Stomach (tissue), 9 donors: Measurements from ENCODE around the gene ULK1. TPM values are rescaled to one million over a fixed set of nuclear protein-coding genes. Genes with fewer than 3 reads are reported as not detected.

Experiments
- DNase-seq, 2 donors: peaks; one replicate each; pipeline versions ENCODE4 v3.0.0 to v3.0.0-alpha.2; 2013 to 2019
- H3K27ac ChIP-seq, 5 donors: fragments of 200-600 bp in 4 of 5; sonication (generic) in 4 of 5; one replicate each; pipeline ENCODE4 v1.5.1; 2013 to 2019; ENCODE audit warnings: mild to moderate bottlenecking in 1 of 5, moderate library complexity in 1 of 5
- H3K27me3 ChIP-seq, 3 donors: fragments of 200-600 bp; sonication (generic); one replicate each; pipeline ENCODE4 v1.5.1; 2017 to 2019; ENCODE audit warnings: mixed run types in 1 of 3
- H3K36me3 ChIP-seq, 4 donors: fragments of 200-600 bp; sonication (generic); 1 replicate in 3 of 4; 2 replicates in 1 of 4; pipeline ENCODE4 v1.5.1; 2016 to 2019
- H3K4me1 ChIP-seq, 4 donors: fragments of 200-600 bp; sonication (generic); one replicate each; pipeline ENCODE4 v1.5.1; 2016 to 2019
- H3K4me3 ChIP-seq, 4 donors: fragments of 200-600 bp; sonication (generic) in 3 of 4; one replicate each; pipeline ENCODE4 v1.5.1; 2016 to 2019; ENCODE audit warnings: mild to moderate bottlenecking in 1 of 4
- H3K9me3 ChIP-seq, 4 donors: fragments of 200-600 bp; sonication (generic); one replicate each; pipeline ENCODE4 v1.5.1; 2016 to 2019
- CTCF ChIP-seq, 7 experiments: fragments of 450-650 bp in 4 of 7; fragments of 200-600 bp in 3 of 7; sonication (generic) in 3 of 7; IDR thresholded peaks; one replicate each; pipeline ENCODE4 v1.5.1; 2016 to 2019; ENCODE audit warnings: antibody characterized with exemption in 7 of 7, control low read depth in 2 of 7, mild to moderate bottlenecking in 1 of 7
- EP300 ChIP-seq: sonication (generic); formaldehyde crosslinking; IDR thresholded peaks from one replicate; pipeline ENCODE4 v1.6.1; 2017; ENCODE audit warnings: antibody characterized with exemption
- POLR2A ChIP-seq, 4 donors: fragments of 450-650 bp; IDR thresholded peaks; one replicate each; pipeline ENCODE4 v1.6.1; 2016; ENCODE audit warnings: antibody characterized with exemption in 4 of 4, control low read depth in 2 of 4, mild to moderate bottlenecking in 1 of 4, moderate library complexity in 1 of 4
- POLR2AphosphoS5 ChIP-seq, 3 donors: sonication (generic); formaldehyde crosslinking; IDR thresholded peaks; one replicate each; pipeline ENCODE4 v1.6.1; 2016; ENCODE audit warnings: antibody characterized with exemption in 3 of 3
- WGBS, 5 donors: extraction: QIAGEN DNeasy Blood & Tissue Kit in 3 of 5; methylation state at CpG; one replicate each; pipeline versions ENCODE4 v1.1.5 to v1.1.7; 2013 to 2018; 5-methylcytosine and 5-hydroxymethylcytosine counted together
- intact Hi-C: fragments of 100-400 bp; cut with DNase I; formaldehyde crosslinking; loops from one replicate; pipeline ENCODE4 v1.15.1; 2023; ENCODE audit warnings: low total_unique reads
- polyA plus RNA-seq, 3 donors: library from polyadenylated mRNA; stranded (reverse); fragments of 200-250 nt; gene quantifications; one replicate each; pipeline ENCODE4 v1.2.3, GENCODE V29; 2013
- total RNA-seq, 5 donors: library from RNA; depleted of rRNA; stranded (reverse); fragments of >200 nt; gene quantifications; one replicate each; pipeline versions ENCODE4 v1.1.0 to v1.2.3, GENCODE V29; 2014 to 2016
- donor health status: healthy with polysubstance abuse.
- donor health status: Bipolar disorder and iron deficiency.
- donor health status: healthy.

Gene ULK1
- total and polyA plus RNA-seq, 8 donors, result 10.2 to 45.1 (median 18.3) TPM

- WGBS, 5 donors, result 88 to 93% (median 91%) methylated on average over 18 to 37 of the region's 37 CpGs
- Histone ChIP-seq H3K27ac (no peak overlapping the region), H3K27me3 (no peaks in the 10 kb centered on the region), H3K4me3 (no peak overlapping the region), H3K36me3 (peaks cover 62 to 85% (median 82%) of the 10 kb centered on the region in 4 donors), H3K9me3 (no peaks in the 10 kb centered on the region), H3K4me1 (peaks cover 0 to 2% (median 0%) of the 10 kb centered on the region in 4 donors)
- TF ChIP-seq EP300 (no peak), CTCF (IDR thresholded peaks at IDR 0.05) (no peak), POLR2A (IDR thresholded peaks at IDR 0.05) (no peak), POLR2AphosphoS5 (IDR thresholded peaks at IDR 0.05) (no peak)
- intact Hi-C loops, result no loop called here
- no peak for DNase-seq
These were observed 25.1 kb downstream of the ULK1 start for GRCh38 chr12:131919366-131920156.

GRCh38 chr12:131920157-131920508 is 25.7 kb downstream of the ULK1 start:
- WGBS, 5 donors, result 91 to 97% (median 95%) methylated on average over 12 to 14 of the region's 14 CpGs
- Histone ChIP-seq H3K9me3 (no peaks in the 10 kb centered on the region), H3K27ac (no peak overlapping the region), H3K4me3 (no peak overlapping the region), H3K36me3 (peaks cover 56 to 79% (median 76%) of the 10 kb centered on the region in 4 donors), H3K4me1 (peaks cover 0 to 7% (median 0%) of the 10 kb centered on the region in 4 donors), H3K27me3 (no peaks in the 10 kb centered on the region)
- TF ChIP-seq CTCF (IDR thresholded peaks at IDR 0.05) (no peak), POLR2AphosphoS5 (IDR thresholded peaks at IDR 0.05) (no peak), EP300 (no peak), POLR2A (IDR thresholded peaks at IDR 0.05) (no peak)
- DNase-seq, result no peak
- intact Hi-C loops, result no loop called here

GRCh38 chr12:131920902-131921840 is 26.7 kb downstream of the ULK1 start:
- intact Hi-C loops, result no loop called here

More at GRCh38 chr12:131920902-131921840, 26.7 kb downstream of the ULK1 start:
- Histone ChIP-seq H3K27ac (no peak overlapping the region), H3K4me1 (peaks cover 0 to 7% (median 0%) of the 10 kb centered on the region in 4 donors), H3K27me3 (no peaks in the 10 kb centered on the region), H3K9me3 (no peaks in the 10 kb centered on the region), H3K36me3 (peaks cover 46 to 69% (median 66%) of the 10 kb centered on the region in 4 donors), H3K4me3 (no peak overlapping the region)
- DNase-seq, result no peak
- WGBS, 5 donors, result 86 to 92% (median 91%) methylated on average over 15 to 35 of the region's 35 CpGs
- TF ChIP-seq POLR2AphosphoS5 (IDR thresholded peaks at IDR 0.05), result no peak
- no peak for TF ChIP-seq CTCF (IDR thresholded peaks at IDR 0.05)
- no peak for TF ChIP-seq POLR2A (IDR thresholded peaks at IDR 0.05)
- TF ChIP-seq EP300, result no peak
